GM18519 (cell line): ENCODE measurements around the gene CAPN7.

ENCODE experiments used
- ATAC-seq: cut with Tn5 transposase; IDR thresholded peaks from one replicate; pipeline ENCODE4 v1.9.1; 2021; ENCODE audit warnings: mild to moderate bottlenecking, moderate library complexity; ENCODE audit not compliant: unreplicated experiment, low FRiP score

CAPN7 gene

GRCh38 chr3:15198686-15199085 is 7.4 kb upstream of the CAPN7 start:
- no peak for ATAC-seq

DNA sequence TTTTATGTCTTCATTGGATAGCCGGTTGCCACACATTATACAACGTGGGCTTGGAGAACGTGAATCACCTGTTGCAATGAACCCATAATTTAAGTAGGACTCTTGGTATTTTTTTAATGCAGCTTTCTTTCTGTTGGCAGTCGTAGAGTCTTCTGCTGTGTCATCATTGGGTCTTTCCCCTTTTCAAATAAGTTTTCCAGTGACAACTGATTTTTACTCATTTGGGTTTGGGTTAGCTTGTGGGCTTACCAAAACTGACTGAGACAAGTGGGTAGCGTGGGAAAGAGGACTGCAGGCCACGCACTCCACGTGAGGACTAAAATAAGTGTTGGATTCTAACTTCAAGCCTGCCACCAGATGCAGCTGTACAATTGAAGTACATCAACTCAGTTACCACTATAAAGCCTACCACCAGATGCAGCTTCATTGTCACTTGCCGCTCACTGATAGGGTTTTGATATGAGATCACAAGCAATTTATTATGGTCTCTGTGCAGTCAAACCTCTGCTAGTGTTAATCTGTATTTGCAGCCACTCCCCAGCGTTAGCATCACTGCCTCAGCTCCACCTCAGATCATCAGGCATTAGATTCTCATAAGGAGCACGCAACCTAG is 6.4 kb upstream of the CAPN7 start:
- no peak for ATAC-seq

GRCh38 chr3:15204005-15204404 is 2.0 kb upstream of the CAPN7 start:
- no peak for ATAC-seq

DNA sequence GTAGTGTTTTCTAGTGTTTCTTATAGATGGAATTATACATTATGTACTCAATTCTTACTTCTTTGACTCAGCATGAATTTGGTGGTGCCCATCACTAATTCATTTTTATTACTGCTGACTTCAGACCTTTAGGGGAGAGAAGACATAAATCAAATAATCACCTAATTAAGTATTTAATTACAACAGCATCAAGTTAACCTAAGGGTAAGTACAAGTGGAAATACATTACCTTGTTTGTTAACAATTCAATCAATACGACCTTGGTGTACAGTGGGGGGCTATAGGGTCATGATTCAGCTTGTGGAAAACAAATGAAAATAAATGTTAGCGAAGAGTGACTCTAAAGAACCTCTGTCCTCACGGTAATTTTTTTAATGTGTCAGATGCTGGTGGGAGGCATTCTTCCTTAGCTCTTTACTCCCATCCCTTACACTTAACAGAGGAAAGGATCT is 538 bp upstream of the CAPN7 start:
- ATAC-seq, result no peak

DNA sequence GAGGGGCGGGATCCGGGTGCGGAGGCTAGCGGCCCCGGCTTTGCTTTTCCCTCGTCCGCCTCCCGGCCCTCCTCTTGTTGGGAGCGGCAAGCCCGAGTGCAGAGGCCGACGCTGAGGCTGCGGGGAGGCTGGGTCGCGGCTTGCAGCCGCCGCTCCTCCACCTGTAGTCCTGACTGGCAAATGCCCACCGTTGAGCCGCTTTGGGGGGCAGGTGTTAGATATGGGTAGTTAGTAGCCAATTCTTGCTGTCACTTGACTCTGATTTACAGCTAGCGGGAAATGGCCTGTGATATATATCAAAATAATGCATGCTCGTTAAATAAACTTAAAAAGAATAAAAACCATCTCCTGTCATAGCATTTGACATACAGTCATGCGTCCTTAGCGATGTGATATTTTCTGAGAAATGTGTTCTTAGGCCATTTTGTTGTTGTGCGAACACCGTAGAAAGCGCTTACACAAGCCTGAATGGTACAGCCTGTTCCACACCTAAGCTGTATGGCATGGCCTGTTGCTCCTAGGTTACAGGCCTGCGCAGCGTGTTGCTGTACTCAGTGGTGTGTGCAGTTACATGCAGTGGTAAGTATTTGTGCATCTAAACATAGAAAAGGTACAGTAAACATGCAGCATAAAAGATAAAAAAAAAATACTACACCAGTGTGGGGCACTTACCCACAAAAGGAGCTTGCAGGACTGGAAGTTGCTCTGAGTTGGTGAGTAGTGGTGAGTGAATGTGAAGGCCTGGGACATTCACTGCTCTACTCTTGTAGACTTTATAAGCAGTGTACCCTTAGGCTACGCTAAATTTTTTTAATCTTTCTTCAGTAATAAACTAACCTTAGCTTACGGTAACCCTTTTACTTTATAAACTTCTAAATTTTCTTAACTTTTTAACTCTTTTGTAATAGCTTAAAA is 873 bp downstream of the CAPN7 start:
- no peak for ATAC-seq

DNA sequence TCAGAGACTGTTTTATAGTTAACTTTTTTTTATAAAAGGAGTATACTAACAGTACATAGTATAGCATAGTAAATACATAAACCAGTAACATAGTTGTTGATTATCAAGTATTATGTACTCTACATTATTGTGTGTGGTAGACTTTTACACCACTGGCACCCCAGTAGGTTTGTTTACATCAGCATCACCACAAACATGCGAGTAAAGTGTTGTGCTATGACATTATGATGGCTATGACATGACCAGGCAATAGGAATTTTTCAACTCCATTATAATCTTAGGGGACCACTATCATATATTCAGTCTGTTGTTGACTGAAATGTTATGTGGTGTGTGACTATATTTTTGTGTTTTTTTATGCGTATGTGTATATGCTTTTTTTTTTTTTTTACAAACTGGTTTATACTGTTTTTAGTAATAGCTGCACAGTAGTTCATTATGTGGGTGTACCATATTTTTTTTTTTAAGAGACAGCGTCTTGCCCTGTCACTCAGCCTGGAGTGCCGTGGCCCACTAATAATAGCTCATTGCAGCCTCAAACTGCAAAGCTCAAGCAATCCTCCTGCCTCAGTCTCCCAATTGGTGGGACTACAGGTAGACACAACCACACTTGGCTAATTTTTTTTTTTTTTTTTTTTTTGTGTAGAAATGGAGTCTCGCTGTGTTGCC is 1.9 kb downstream of the CAPN7 start:
- no peak for ATAC-seq

GRCh38 chr3:15211937-15212336 is 5.9 kb downstream of the CAPN7 start:
- no peak for ATAC-seq

GRCh38 chr3:15214758-15215157 is 8.7 kb downstream of the CAPN7 start:
- ATAC-seq, result no peak

GRCh38 chr3:15215996-15216395 is 9.9 kb downstream of the CAPN7 start:
- no peak for ATAC-seq

DNA sequence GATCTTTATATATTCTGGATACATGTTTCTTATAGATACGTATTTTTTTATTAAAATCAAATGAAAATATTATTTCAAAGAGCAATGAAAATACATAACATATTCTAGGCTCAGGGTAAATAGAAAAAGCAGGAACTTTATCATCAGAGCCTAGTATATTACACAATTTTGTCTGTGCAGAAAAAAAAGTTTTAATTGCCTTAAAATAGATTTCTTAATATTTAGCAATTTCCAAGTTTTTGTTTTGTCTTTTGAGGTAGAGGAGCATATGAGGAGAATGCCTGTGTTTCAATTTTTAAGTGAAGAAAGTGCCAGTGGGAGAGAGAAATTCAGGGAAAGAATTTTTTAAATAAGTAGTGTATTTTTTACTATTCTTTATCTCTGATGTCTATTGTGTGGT is 10.5 kb downstream of the CAPN7 start:
- ATAC-seq, result no peak

- no peak for ATAC-seq
These were observed 11.1 kb downstream of the CAPN7 start for GRCh38 chr3:15217011-15217671.

- no peak for ATAC-seq
These were observed 11.8 kb downstream of the CAPN7 start for GRCh38 chr3:15217841-15218267.

GRCh38 chr3:15218689-15219088 is 12.6 kb downstream of the CAPN7 start:
- ATAC-seq, result no peak

GRCh38 chr3:15220056-15220455 is 14.0 kb downstream of the CAPN7 start:
- no peak for ATAC-seq

DNA sequence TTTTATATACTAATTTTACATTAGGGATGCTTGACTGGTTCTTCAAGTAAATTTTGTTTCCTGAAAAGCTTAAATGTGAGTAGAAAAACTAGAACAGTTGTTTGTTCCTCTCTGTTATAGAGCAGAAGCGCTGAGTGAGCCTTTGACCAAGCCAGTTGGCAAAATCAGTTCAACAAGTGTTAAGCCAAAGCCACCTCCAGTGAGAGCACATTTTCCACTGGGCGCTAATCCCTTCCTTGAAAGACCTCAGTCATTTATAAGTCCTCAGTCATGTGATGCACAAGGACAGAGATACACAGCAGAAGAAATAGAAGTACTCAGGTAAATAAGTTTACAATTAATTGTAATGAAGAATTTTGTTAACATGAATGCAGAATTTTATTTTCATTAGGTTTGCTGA is 14.6 kb downstream of the CAPN7 start:
- no peak for ATAC-seq

- ATAC-seq, result no peak
These were observed 15.7 kb downstream of the CAPN7 start for GRCh38 chr3:15221574-15222217.

DNA sequence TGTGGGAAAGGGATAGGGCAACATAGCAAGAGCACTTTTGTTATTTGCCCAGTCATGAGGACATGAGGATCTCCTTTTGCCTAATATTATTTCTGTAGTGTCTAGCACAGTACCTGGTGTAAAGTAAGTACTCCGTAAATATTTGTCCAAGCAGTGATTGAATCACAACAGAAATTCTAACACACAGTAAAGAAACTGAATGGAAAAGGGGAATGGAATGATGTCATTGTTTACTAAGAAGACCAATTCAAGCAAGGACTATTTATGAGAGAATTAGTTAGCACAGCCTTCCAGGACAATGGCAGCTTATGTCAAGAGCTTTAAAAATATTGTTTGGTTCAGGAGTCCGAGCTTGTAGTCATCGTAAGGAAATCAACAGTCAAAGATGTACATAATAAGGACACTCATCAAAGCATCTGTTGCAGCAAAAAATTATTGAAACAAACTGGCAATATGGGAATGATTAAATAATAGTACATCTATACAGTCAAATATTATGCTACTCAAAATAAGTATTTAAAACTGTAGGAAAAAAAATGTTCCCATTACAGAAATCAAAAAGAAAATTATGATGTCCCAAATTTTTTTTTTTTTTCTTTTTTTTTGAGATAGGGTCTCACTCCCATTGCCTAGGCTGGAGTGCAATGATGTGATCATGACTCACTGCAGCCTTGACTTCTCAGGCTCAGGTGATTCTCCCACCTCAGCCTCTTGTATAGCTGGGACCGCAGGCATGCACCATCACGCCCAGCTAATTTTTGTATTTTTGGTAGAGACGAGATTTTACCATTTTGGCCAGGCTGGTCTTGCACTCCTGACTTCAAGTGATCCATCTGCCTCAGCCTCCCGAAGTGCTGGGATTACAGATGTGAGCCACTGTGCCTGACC is 17.9 kb downstream of the CAPN7 start:
- ATAC-seq, result no peak

DNA sequence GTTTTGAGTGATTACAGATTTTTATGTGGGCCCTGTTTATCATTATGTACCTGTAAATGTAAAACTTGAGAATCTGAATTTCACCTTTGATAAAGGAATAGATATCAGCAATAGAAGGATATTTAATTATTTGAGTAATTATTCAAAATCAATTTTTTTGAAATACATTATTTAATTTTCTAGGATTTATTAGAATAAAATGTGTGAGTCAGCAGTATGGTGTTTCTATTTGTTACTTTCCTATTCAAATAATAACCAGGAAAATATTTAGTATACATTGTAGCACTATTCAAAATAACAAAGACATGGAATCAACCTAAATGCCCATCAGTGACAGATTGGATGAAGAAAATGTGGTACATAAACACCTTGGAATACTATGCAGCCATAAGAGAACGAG is 22.1 kb downstream of the CAPN7 start:
- ATAC-seq, result no peak

DNA sequence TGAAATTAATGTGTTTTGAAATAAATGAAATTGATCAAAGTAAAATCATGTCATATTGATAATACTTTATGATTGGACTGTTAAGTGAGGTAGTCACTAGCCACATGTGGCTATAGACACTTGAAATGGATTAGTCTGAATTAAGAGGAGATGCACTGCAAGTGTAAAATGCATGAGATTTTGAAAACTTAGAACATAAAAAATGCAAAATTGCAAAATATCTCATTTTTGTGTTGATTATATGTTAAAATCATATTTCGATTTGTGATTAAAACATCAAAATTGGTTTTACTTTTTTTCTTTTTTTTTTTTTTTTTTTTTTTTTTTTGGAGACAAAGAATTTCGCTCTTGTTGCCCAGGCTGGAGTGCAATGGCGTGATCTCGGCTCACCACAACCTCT is 23.2 kb downstream of the CAPN7 start:
- no peak for ATAC-seq
